IPS-11a (cell line): ENCODE data around the gene DARS2.

Source experiments
- H3K4me3 ChIP-seq: one replicate; pipeline ENCODE4 v1.5.1; 2013; ENCODE audit warnings: low read depth, low read length, control low read depth

Gene DARS2

GRCh38 chr1:173886746-173887611 lies 62.5 kb downstream of the DARS2 start:
- H3K4me3 ChIP-seq = no peak overlapping the region

DNA sequence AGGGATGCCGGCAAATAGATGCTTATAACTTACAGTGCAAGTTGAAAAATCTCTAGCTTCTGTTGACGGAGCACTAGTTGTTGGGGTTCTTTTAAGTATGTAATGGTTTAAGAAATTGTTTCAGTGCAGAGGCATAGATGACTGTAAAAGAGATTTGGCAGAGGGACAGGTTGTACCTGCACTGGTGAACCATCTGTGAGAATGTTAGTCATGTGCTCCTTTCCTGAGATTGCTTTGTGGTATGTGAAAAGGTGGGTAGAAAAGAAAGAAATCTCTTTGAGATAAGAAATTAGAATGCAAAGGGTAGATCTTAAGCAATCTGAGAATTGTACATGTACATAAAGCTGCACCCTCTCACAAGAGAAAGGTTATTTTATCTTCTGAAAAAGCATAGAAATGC lies 63.2 kb downstream of the DARS2 start:
- no peak overlapping the region for H3K4me3 ChIP-seq

- H3K4me3 ChIP-seq = no peak overlapping the region
These were observed 64.3 kb downstream of the DARS2 start for GRCh38 chr1:173888749-173889148.

- H3K4me3 ChIP-seq = no peak overlapping the region
These were observed 65.4 kb downstream of the DARS2 start for GRCh38 chr1:173889885-173890284.

DNA sequence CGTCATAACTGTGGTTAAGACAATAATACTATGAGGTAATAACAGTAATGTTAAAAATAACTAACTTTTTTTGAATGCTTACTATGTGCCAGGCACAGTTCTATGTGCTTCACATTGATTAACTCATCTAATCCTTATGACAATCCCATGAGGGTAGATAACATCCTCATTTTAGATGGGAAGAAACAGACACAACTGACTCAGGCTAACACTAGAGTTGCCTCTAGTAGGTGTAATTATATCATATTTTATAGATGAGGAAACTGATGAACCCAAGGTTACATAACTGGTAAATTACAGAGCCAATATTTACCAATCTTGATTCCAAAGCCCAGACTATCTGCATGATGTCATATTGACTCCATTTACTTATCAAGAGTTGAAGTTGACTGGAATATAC lies 69.1 kb downstream of the DARS2 start:
- no peak overlapping the region for H3K4me3 ChIP-seq

DNA sequence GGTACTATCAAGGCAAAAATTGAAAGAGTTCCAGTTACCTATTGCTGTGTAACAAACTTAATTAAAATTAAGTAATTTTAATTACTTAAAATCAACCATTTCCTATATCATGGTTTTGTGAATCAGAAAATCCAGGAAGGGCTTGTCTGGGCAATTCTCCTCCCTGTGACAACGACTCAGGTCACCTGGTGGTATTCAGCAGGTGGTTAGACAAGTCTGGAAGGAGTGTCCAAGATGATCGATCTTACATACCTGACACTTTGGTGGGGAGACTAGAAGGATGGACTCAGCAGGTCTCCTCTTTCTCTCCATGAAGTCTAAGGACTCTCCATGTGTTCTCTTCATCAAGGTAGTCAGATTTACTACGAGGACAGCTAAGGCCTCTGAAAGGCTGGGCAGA lies 69.7 kb downstream of the DARS2 start:
- no peak overlapping the region for H3K4me3 ChIP-seq

DNA sequence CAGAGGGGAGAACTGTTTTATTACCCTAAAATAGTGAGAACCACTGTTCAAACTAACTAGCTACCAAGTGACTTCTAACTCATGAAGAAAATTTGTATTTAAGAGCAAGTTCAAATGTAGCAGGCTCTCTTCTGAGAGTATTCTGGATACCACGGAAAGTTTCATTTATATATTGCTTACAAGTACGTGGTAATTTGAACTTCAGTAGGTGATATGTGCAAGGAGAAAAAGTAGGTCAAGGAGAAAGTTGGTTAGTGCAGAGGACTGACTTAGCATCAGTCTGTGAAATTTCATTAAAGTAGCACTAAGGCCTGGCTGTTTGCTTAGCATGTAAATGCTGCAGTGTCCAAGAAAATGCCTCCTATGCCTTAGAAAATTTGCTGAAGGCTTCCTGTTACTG lies 76.0 kb downstream of the DARS2 start:
- H3K4me3 ChIP-seq = no peak overlapping the region

DNA sequence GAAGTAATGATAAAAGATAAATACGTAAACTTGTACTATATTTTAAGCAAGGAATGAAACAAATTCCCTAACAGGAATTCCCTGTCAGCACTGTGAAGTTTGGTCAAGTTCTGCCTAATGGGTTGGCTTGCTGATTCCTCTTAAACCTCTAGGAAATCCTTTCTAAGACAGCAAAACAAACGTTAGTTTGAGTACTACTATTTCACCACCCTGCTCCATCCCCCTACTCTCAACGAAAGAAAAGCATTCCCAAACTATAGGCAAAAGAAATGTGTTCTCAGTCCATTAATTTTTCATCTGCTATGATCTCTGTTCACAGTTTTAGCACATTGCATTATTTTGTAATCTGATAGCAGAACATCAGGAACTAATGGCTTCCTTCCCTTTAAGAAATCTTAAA lies 76.5 kb downstream of the DARS2 start:
- no peak overlapping the region for H3K4me3 ChIP-seq

GRCh38 chr1:173903827-173904531 lies 79.5 kb downstream of the DARS2 start:
- no peak overlapping the region for H3K4me3 ChIP-seq
